HuH-7.5 (cell line): Measurements from ENCODE around the gene SLC32A1.
A peak's percentile ranks its signal among the peaks of the same experiment; 100 is the strongest.

Source experiments
- DNase-seq: peaks from one replicate; pipeline ENCODE4 v3.0.0; 2011; ENCODE audit warnings: low spot score

SLC32A1 gene

GRCh38 chr20:38725148-38725901 is 1.0 kb downstream of the SLC32A1 start:
- no peak for DNase-seq

GRCh38 chr20:38725931-38726803 is 1.9 kb downstream of the SLC32A1 start:
- DNase-seq, result peak; percentile 89

GRCh38 chr20:38726804-38727606 is 2.7 kb downstream of the SLC32A1 start:
- peak; percentile 57 for DNase-seq

GRCh38 chr20:38727607-38728190 is 3.4 kb downstream of the SLC32A1 start:
- DNase-seq, result no peak

GRCh38 chr20:38728191-38728781 is 4.0 kb downstream of the SLC32A1 start:
- no peak for DNase-seq

GRCh38 chr20:38728911-38729642 is 4.8 kb downstream of the SLC32A1 start:
- DNase-seq, result no peak

GRCh38 chr20:38729767-38730166 is 5.5 kb downstream of the SLC32A1 start:
- no peak for DNase-seq

- no peak for DNase-seq
These were observed 6.1 kb downstream of the SLC32A1 start for GRCh38 chr20:38730167-38730988.

- peak; percentile 95 for DNase-seq
These were observed 6.9 kb downstream of the SLC32A1 start for GRCh38 chr20:38730989-38731737.

GRCh38 chr20:38731738-38732113 is 7.4 kb downstream of the SLC32A1 start:
- DNase-seq, result no peak

GRCh38 chr20:38732981-38733380 is 8.7 kb downstream of the SLC32A1 start:
- DNase-seq, result no peak

GRCh38 chr20:38735172-38735571 is 10.9 kb downstream of the SLC32A1 start:
- no peak for DNase-seq

GRCh38 chr20:38737887-38738286 is 13.6 kb downstream of the SLC32A1 start:
- DNase-seq, result no peak

- DNase-seq, result no peak
These were observed 21.5 kb downstream of the SLC32A1 start for GRCh38 chr20:38745757-38746156.

GRCh38 chr20:38747495-38748096 is 23.3 kb downstream of the SLC32A1 start:
- no peak for DNase-seq

- DNase-seq, result peak; percentile 88
These were observed 24.0 kb downstream of the SLC32A1 start, which contains the start of gene ACTR5 for GRCh38 chr20:38748097-38748860. Gene ACTR5 (plus strand): TSS chr20:38748460. CDS start chr20:38748479, 19 bp downstream.

- DNase-seq, result peak; percentile 59
These were observed 24.5 kb downstream of the SLC32A1 start for GRCh38 chr20:38748861-38749149.

GRCh38 chr20:38751360-38751976 is 27.2 kb downstream of the SLC32A1 start:
- DNase-seq, result peak; percentile 40
